ENCODE measurements around the gene AIFM1.
"Not testable (repeated sequence)": the region's sequence is repeated elsewhere in the genome, so short reads cannot be mapped to it uniquely, and the experiment has no call there.

The AIFM1 gene

DNA sequence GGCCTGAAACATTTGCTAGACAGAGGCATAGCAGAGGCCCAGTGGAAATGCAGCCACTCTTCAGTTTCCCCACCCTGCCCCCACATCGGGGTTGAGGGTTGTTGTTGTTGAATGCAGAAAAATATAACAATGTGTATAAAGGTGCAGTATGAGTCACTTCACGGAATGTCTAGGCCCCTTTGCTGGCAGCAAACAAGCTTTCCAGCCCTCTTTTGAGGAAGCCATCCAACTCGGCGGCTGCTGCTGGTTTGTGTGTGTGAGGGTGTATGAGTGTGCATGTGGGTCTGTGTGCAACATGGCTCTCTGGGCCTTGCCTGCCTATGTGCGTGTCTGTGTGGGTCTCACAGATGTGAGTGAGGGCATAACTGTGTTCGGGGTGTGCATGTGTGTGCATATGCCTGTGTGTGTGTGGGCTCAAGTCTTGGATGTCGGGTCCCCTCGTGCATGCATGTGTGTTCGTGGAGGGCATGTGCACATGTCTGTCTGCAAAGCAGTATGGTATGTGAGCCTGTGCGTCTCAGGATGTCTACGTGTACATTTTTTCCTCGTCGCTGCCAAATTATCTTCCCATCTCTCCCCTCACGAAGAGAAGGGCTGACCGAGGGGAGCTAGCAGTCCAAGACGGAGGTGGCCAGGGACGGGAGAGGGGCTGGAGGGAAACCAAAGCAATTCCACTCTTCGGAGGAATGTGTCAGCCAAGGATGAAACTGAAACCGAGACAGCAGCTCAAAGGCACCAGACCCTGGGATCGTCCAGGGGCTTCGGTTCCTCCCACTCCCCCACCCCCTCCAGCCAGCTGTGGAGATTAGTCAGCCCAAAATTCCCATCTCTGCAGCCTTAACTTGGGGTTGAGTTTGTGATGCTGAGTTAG, 47.0 kb downstream of the AIFM1 start:
- no peak for DNase-seq

DNA sequence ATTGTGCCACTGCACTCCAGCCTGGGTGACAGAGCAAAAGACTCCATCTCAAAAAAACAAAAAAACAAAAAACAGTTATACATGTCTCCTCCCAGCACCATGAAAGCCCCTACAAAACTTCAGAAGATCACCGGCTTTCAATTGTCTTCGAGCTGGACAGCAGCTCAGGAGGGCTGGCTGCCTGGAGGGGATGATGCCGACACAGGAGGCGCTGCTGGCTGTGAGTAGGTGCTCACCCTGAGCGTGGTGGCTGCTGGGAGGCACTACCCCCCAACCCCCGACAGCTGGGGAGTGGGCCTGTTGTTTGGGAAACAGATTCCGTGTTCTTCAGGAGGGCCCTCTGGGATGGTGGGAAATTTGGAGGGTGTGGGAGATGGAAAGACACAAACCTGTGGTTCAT, 48.5 kb downstream of the AIFM1 start:
- no peak for DNase-seq

DNA sequence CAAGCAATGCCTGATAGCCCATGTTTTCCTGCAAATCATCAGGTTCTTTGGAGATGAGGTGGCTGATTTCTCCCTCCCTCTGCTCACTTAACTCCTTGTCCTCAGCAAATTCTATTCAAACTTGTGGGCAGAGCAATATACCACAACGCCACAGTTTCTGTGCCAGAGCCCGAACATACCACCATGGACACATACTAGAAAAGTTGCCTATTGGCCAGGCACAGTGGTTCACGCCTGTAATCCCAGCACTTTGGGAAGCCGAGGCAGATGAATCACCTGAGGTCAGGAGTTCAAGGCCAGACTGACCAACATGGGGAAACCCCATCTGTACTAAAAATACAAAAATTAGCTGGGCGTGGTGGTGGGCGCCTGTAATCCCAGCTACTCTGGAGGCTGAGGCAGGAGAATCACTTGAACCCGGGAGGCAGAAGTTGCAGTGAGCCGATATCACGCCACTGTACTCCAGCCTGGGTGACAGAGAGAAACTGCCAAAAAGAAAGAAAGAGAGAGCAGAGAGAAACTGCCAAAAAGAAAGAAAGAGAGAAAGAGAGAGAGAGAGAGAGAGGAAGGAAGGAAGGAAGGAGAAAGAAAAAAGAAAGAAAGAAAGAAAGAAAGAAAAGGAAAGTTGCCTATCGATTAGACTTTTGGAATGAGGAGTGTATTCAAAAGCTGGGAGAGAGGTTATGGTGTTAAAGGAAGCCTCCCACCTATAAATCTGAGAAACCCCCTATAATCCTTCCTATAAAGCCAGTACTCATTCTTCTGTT, 50.3 kb downstream of the AIFM1 start:
- not testable (repeated sequence) for DNase-seq

DNA sequence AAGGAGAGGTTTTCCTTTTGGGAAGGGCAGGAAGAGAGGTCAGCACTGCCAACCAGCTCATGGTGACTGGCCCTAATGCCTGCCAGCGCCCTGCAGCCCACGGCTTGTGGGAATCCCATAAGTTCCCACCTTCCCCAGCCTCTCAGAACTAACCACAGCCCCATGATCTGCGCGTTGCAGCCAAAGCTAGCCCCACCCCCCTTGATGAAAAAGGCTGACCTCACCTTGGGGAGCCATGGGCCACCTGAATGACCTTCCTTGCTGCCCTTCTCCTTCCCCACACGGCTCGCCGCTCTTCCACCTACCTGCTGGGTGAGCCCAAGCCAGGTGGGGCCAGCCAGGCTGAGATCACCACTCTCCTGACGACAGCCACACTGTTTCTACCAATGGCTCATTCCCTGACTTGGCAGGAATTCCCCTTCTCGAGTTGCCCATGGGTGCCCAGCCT, 51.5 kb downstream of the AIFM1 start:
- DNase-seq: no peak

DNA sequence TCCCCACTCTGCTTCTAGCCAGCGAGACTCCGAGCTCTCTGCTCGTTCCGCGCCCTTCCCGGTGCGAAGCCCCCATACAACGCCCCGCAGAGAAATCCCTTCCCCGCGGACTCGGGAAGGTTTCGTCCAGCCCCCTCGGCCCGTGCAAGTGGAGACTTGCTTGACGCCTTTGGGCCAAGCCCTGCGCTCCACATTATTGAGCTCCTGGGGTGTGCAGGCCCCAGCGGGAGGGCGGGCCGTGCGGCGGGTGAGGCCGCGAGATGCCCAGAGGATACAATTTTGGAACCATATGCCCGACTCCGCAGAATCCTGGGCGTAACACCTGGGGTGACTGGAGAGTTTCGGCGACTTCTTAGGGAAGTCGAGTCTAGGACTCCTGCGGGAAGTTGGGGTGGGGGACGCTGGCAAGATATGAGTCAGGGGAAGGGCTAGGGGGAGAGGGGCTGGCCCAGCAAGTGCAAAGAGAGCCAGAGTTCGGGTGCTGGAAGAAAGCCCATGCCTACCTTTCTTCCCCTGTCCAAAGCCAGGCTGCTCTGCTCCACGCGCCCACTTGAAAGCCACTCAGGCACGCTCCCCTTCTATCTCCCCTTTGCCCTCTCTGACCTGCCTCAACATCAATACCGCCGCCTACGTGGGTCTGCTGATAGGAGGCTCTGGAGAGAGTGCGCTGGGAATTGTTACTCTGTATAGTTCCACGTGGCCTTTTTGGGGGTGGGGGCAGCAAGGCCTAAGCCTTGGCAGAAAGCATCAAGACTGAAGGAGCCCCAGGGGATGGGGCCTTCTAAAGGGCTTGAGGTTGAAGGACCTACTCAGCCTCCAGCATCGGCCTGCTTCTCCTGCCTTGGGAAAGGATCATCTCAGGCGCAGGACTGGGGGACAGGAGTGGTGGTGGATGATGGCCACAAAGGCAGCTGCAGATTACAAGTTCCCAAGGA, 54.2 kb downstream of the AIFM1 start:
- DNase-seq: no peak

DNA sequence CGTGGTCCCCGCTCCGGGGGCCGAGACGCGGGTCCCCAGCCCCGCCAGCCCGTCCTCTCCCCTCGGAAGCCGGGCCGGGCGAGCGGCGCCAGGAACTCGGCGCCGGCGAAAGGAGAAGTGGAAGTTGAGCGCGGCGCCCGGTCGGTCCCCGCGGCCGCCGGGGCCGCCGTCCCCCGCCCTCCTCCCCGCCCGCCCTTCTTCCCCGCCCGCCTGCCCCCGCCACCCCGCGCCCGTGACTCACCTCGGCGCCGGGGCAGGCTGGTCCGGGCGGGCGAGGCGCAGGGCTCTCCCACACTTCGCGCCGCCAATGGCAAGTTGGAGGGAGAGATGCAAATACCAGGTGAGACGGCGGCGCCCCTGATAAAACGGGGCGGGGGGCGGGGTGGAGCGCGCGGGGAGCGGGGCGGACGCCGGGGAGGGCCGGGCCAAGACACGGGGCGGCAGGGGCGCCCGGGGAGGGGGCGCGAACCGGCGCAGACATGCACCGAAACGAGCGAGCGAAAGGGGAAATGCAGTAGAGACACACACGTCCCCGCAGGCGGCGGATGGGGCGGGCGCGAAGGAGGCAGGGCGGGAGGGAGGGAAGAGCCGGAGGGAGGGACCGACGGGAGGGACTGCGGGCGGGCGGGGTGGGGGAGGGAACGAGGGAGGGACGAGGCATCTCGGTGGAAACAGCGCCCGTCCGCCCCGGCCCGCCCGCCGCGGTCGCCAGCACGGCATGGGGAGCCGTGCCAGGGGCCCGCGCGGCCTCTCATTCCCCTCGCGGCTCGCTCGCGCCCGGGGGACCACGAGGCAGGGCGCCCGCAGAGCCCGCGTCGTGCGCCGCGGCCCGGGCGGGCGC, 55.0 kb downstream of the AIFM1 start, which contains the start of gene ELF4:
TSS of gene ELF4 (minus strand) at position 119 of the 841 bp plus-strand sequence. CDS start 29,167 bp downstream, outside the sequence.
- DNase-seq: peak; percentile 19

DNA sequence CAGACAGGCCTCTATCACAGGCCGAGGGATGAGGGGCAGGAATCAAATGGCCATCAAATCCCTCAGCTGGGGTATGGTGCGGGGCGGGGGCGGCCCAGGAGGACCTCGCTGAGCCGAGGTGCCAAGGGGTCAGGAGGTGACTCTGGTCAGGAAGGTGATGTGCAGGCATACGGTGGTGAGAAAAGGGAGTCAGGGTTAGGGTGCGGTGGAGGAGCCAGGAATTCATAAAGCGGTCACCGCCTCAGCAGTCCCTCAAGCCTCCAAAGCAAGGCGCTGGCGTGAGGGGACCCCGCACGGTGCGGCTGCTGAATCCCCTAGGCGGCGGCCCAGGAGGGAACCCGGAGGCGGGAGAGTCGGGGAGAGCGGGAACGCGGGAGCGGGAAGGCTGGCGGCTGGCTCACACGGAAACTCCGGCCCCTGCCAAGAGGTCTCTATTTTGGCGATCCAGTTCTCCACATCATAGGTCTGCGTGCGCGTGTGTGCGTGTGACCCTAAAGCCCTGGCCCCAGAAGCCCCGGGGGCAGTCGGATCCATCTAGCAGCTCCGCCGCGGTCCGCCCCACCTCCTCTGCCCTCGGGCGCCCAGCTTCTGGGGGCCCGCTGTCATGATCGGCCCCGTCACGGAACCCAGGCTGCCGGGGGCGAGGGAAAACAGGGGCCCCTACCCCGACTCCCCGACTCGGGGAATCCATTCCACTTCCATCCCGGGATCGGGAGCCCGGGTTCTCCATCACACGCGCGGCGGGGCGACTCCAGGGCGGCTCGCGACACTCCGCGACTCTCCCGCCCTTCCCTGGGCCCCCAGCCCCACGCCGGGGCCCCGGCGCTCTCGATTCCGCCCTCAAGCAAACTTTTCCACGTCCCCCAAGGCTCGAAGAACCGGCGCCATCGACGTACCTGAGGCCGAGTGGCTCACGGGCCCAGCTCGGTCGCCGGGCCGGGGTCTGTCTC, 55.9 kb downstream of the AIFM1 start:
- DNase-seq: no peak

DNA sequence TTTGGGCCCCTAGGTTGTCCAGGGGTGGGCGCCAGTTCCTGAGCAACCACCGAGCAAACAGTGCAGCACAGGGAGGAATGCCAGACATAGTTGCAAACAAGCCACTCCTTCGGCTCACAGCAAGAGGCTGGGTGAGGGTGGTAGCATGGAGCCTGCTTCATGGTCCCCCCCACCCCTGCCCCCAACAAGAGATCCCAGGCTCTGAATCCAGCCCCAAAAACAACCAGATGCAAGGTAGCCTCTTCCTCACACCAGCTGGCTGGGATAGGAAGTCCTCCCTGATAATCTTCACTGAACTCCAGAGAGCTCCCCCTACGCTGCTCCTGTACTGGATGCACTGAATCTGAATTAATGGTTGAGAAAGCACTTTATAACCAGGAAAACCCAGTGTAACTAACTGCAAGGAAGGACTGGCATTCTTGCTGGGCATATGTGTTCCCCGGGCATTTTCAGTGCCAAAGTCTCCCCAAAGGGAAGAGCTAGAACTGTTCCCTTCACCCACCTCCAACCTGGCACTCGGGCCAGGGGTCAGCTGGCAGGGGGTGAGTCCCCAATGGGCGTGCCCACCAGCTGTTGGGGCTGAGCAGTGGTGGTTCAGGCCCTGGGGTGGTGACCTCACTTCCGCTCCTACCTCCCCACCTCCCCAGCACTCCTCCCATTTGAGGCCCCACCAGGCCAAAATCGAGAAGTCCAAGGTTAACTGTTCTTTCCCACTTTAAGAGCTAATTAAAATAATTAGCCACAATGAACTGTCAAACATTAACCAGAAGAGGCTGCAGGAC, 56.8 kb downstream of the AIFM1 start:
- DNase-seq: peak; percentile 32

DNA sequence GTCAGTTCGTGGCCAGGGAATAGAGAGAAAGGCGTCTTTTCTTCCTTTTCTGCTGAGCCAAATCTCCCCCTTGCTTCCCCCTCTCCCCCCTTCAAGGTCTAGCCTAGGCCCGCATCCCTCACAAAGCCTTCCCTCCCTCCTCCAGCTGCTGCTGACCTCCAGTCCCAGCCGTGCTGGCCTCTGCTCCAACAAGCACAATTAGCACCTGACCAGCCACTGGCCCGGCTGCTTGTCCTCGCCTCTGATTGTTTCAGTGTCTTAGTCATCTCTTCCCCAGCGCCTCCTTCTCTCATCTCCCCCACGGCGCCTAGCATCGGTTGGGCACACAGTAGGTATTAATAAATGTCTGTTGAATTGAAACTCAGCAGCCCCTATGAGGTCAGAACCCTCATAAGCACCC, 59.6 kb downstream of the AIFM1 start:
- no peak for DNase-seq

DNA sequence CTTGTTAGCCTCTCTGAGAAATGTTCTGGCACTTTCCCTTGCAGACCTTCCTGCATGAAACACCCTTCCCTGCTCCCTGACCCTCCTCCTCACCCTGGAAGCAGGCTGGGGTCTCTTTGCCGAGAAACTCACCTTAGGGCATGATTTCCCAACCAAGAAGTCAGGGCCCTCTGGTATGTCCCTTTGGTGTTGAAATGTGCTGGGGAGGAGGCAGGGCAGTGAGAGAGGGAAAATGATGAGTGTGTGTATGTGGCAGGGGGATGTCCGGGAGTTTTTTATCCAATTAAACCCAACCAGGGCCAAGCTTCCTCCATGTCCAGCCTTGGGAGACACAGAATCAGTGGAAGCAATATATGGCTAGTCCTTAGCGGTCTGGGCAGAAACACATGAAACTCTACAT, 60.4 kb downstream of the AIFM1 start:
- no peak for DNase-seq

DNA sequence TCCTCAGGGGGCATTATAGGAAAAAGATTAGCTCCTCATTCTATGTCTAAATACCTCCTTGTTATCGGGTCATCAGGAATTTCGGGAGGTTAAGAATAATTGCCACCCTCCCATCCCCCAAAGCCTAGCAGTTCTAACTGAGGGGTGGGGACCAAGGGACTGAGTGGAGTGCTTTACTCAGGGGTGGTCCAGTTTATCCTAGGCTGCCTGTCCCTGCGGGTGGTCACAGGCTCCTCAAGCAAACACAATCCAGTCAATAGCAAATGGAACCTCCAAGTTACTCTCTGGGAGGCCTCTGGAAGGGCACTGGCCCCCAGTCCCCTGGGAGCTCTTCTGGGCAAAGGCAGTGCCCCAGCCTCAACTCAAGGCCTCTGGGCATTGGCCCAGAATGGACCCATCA, 62.0 kb downstream of the AIFM1 start:
- no peak for DNase-seq

DNA sequence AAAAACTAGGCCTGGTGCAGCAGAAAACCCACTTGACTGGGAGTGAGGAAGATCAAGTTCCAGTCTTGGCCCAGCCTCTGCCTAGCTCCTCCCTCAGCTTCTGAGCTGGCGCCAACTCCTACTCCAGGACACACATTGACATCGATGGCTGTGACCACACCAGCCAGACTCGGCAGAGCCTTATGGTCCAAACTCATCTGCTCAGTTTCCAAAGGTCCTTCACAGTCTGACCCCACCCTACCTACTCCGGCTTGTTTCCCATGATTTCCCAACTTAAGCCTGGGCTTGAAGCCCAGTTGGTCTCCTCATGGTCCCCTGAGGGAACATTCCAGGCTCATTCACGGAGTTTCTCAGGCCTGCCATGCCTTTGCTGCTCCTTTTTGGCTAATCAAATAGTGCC, 65.5 kb downstream of the AIFM1 start:
- DNase-seq: no peak

DNA sequence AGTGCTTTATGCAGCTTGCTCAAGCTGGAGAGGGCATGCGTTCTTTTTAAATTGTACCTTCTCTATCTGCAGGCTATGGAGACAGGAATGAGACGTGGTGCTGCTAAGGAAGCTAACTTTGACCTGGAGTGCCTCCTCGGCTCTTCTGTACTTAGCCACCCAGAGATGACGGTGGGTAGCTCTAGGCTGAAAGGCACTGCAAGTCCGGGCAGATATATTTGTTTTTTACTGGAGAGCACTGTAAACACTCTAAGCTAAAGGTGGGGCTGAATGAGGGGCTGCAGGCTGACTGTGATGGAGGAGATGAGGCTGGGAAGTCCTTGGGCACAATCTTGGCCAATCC, 67.5 kb downstream of the AIFM1 start:
- DNase-seq: no peak

DNA sequence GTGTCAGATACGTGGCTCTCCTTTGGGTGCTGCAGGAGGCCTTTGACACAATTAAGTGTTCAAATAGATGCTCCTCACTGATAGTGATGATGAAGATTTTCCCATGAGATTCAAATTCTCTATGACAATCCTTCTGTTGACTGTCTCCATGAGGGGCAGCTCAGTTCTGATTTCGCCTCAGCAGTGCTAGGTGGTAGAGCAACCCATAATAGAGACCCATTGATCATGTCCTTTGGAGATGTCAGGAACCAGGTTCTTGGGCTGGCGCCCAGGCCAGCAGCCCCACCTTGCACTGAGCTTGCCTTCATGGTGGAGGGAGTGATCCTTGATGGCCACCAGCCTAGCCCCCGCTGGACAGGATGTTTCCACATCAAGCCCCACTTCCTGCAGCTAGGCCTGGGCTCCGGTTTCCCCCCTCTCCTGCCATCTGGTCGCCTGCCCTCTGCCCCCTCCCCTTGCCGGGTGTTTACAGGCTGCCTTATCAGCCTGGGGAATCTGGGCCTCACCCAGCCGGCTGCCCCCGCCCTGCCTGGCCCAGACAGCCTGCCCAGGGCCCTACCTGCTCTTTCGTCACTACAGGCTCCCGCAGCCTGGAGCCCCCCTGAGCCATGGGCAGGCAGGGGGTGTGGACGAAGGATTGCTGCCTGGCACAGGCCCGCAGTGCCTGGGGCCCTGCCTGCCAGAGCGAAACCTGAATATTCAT, 68.0 kb downstream of the AIFM1 start:
- peak; percentile 18 for DNase-seq

DNA sequence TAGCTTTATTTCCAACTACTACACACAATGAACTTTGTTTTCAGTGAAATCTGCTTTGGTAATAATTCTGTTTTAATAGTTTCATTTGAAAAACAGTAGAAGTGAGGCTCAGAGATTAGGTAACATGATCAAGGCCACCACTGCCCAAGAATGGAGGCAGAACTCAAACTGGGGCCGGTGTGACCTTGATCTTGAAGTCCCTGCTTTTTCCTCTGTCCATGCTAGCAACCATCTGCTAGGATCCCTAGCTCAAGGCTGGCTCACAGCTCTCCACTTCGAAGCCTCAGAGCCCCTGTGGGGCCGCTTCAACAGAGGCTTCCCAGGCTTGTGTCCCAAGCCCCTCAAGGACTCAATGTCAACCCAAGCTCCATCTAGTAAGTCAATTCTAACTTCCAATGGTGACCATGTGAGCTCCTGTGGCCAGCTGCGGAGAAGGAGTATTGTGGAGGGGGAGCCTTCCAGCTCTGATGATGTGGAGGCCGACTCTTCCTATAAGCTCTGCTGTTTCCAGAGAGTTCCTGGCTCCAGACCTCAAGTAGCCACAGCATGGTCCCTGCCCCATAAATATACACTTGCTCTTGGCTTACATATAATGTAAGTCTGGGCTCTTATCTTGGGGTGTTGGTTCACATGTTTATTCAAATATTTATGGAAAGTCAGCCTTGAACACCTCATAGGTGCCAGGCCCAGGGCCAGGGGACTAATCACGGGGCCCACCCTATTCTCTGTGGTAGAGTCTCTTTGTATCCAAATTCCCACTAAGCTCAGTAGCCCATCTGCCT, 70.2 kb downstream of the AIFM1 start:
- no peak for DNase-seq

DNA sequence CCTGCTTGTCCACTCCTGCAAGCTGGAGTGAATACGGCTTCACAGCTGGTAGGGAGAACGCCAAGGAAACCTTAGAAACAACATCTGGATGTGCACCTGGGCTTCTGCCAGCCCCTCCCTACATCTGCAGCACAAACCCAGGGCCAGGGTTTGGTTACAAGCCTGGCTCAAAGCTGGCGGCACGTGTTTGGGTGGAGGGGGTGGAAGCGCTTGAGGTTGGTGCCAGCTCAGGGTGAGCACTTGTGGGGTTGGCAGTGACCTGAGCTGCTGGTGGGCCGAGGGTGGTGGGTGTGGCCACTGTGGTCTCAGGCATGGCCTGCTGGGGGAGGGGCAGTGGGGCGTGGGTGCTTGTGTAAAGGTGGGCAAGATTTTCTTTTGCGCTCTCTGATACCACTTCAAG, 70.9 kb downstream of the AIFM1 start:
- no peak for DNase-seq

DNA sequence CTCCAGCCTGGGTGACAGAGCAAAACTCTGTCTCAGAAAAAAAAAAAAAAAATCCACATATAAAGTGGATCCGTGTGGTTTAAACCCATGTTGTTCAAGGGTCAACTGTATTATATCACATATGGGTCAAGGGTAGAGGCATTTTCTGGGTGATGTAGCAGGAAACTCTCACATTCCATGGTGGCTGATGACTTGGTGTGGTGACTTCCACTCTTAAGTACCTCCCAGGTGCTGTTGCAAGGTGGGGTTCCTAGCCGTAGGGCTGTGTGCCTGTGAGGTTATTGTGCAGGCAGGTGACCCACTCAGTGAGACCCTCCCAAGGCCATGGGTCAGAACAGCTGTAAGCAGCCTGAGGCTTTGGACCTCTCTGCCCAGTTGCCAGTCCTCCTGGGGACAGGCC, 72.4 kb downstream of the AIFM1 start:
- no peak for DNase-seq

DNA sequence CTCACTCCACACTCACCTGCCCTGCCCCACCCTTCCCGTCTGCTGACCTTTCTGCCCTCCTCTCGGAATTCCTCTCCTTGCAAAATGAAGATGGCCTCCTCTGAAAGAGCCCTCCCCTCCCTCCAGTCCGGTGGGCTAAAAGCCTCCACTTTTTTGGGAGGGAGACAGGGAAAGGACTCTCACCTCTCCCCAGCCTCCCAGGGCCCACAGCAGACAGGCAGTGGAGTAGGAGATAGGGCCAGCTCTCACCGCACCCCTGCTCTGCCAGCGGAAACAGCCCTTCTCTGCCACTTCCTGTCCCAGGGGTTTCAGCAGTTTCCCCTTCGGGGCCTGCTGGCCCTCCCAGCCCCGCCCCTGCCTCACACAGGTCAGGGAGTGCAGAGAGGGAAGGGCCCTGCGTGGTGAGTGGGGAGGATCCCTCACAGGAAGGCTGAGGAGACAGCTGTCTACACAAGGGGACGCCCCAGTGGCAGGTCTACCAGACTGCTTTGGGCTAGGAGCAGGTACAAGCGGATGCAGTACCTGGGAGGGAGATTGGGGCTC, 73.6 kb downstream of the AIFM1 start:
- DNase-seq: peak; percentile 76

Measured in GF-D8 (cell line).